Mucosa of rectum (tissue), 2 donors: Measurements from ENCODE around the gene ANKRD1.
"Not testable (repeated sequence)": the region's sequence is repeated elsewhere in the genome, so short reads cannot be mapped to it uniquely, and the experiment has no call there.

Source experiments
- H3K27ac ChIP-seq, 2 donors: one replicate each; pipeline ENCODE4 v1.7.0; 2013; ENCODE audit warnings: inconsistent platforms in 2 of 2, low read depth in 2 of 2, low read length in 2 of 2
- H3K27me3 ChIP-seq, 2 donors: one replicate each; pipeline ENCODE4 v1.7.0; 2013; ENCODE audit warnings: low read length in 2 of 2; ENCODE audit not compliant: control insufficient read depth in 2 of 2, insufficient read depth in 2 of 2
- H3K36me3 ChIP-seq, 2 donors: one replicate each; pipeline ENCODE4 v1.7.0; 2013; ENCODE audit warnings: low read length in 2 of 2; ENCODE audit not compliant: control insufficient read depth in 2 of 2, insufficient read depth in 2 of 2
- H3K4me1 ChIP-seq, 2 donors: one replicate each; pipeline ENCODE4 v1.7.0; 2013; ENCODE audit warnings: low read length in 2 of 2, mild to moderate bottlenecking in 1 of 2; ENCODE audit not compliant: control insufficient read depth in 2 of 2, insufficient read depth in 2 of 2
- H3K4me3 ChIP-seq, 2 donors: one replicate each; pipeline ENCODE4 v1.7.0; 2013; ENCODE audit warnings: low read length in 2 of 2
- H3K9ac ChIP-seq, 2 donors: one replicate each; pipeline ENCODE4 v1.7.0; 2013; ENCODE audit warnings: low read length in 2 of 2, low read depth in 1 of 2, mild to moderate bottlenecking in 1 of 2
- H3K9me3 ChIP-seq, 2 donors: one replicate each; pipeline ENCODE4 v1.7.0; 2013; ENCODE audit warnings: low read length in 2 of 2; ENCODE audit not compliant: control insufficient read depth in 2 of 2
- donor health status: healthy.
- donor health status: Normal muscosa, but diverticular disease.

ANKRD1 gene

DNA sequence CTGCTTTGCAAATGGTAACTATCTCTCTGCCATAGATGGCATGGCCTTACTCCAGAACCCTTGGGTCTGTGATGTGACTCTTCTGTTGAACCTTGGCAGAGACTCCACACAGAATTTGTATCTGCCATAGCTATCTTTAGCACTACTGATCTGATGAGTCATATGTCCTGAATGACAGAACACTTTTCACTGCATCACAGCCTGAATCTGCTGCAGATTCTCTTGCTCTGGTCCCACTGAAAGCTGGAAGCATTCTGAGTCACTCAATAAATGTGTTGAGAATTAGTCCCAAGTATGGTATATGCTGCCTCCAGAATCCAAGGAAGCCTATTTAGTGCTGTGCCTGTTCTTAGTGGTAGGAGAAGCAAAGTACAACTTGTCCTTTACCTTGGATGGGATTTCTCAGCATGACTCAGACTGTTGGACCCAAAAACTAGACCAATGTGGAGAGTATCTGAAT lies 39.5 kb upstream of the ANKRD1 start:
- no peak overlapping the region for H3K9ac ChIP-seq
- H3K27ac ChIP-seq: no peak overlapping the region
- H3K4me1 ChIP-seq: no peaks in the 10 kb centered on the region
- H3K27me3 ChIP-seq: no peaks in the 10 kb centered on the region
- H3K9me3 ChIP-seq: no peaks in the 10 kb centered on the region
- H3K4me3 ChIP-seq: no peak overlapping the region
- no peaks in the 10 kb centered on the region for H3K36me3 ChIP-seq

GRCh38 chr10:90959826-90960225 lies 38.9 kb upstream of the ANKRD1 start:
- Histone ChIP-seq H3K4me1 (no peaks in the 10 kb centered on the region), H3K9ac (no peak overlapping the region), H3K27me3 (no peaks in the 10 kb centered on the region), H3K36me3 (no peaks in the 10 kb centered on the region), H3K9me3 (no peaks in the 10 kb centered on the region), H3K4me3 (no peak overlapping the region), H3K27ac (no peak overlapping the region)

- Histone ChIP-seq H3K27me3 (no peaks in the 10 kb centered on the region), H3K9ac (no peak overlapping the region), H3K9me3 (no peaks in the 10 kb centered on the region), H3K27ac (no peak overlapping the region), H3K4me3 (no peak overlapping the region), H3K36me3 (no peaks in the 10 kb centered on the region), H3K4me1 (no peaks in the 10 kb centered on the region)
Observed at GRCh38 chr10:90958781-90959180, 37.9 kb upstream of the ANKRD1 start.

GRCh38 chr10:90947030-90947960 lies 26.4 kb upstream of the ANKRD1 start:
- no peak overlapping the region for H3K27ac ChIP-seq
- no peaks in the 10 kb centered on the region for H3K27me3 ChIP-seq
- H3K36me3 ChIP-seq: no peaks in the 10 kb centered on the region
- no peaks in the 10 kb centered on the region for H3K4me1 ChIP-seq
- H3K9ac ChIP-seq: no peak overlapping the region
- no peaks in the 10 kb centered on the region for H3K9me3 ChIP-seq
- no peak overlapping the region for H3K4me3 ChIP-seq

DNA sequence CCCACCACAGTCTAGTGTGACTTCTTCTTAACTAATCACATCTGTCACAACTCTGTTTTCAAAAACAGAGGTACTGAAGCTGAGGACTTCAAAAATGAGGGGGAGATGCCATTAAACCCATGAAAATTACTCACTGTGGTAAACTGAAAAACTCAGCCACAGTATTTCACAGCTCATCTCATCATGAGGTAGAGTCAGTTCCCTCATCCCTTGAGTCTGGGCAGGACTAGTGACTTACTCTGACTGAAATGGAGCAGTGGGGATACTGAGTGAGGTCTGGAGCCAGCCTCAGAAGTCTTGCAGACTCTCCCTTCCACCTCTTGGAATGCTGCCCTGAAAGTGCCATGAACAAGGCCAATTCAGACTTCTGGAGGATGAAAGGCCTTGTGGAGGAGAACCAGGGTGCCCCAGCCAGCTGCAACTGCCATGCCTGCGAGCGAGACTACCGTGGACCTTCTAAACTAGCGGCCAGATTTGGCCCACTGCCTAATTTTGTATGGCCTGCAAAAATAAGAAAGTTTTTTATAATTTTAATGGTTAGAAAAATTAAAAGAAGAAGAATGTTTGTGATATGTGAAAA lies 24.7 kb upstream of the ANKRD1 start:
- no peaks in the 10 kb centered on the region for H3K4me1 ChIP-seq
- H3K9ac ChIP-seq: no peak overlapping the region
- H3K9me3 ChIP-seq: no peaks in the 10 kb centered on the region
- no peaks in the 10 kb centered on the region for H3K36me3 ChIP-seq
- no peak overlapping the region for H3K4me3 ChIP-seq
- H3K27me3 ChIP-seq: no peaks in the 10 kb centered on the region
- no peak overlapping the region for H3K27ac ChIP-seq

GRCh38 chr10:90944749-90945148 lies 23.9 kb upstream of the ANKRD1 start:
- Histone ChIP-seq H3K27me3 (no peaks in the 10 kb centered on the region), H3K9me3 (no peaks in the 10 kb centered on the region), H3K4me1 (no peaks in the 10 kb centered on the region), H3K27ac (no peak overlapping the region), H3K4me3 (no peak overlapping the region), H3K9ac (no peak overlapping the region), H3K36me3 (no peaks in the 10 kb centered on the region)

- not testable (repeated sequence) for H3K27ac ChIP-seq, H3K4me3 ChIP-seq, H3K9me3 ChIP-seq, H3K36me3 ChIP-seq, H3K4me1 ChIP-seq, H3K27me3 ChIP-seq, H3K9ac ChIP-seq
Observed at GRCh38 chr10:90942980-90943379, 22.1 kb upstream of the ANKRD1 start.

DNA sequence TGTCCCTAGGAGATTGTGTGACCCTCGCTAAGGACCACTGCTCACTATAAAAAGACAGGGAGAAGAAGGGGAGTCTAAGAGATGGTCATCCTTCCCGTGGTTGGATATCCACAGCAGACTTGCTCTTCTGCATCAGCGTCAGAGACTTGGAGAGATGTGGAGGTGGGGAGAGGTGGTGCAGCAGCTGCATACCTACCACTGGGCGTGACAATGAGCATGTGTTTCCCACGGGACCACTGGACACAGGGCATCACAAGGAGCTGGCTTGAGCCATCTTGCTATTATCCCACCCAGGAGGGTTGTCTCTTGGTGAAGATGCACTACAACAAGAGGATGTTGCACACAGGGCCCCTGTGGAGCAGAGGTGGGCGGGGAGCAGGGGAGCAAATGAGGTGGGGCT lies 18.8 kb upstream of the ANKRD1 start:
- no peaks in the 10 kb centered on the region for H3K36me3 ChIP-seq

GRCh38 chr10:90939116-90939515 lies 18.2 kb upstream of the ANKRD1 start:
- no peaks in the 10 kb centered on the region for H3K36me3 ChIP-seq

More for the DNA sequence above, 18.8 kb upstream of the ANKRD1 start:
- H3K27ac ChIP-seq: no peak overlapping the region
- no peaks in the 10 kb centered on the region for H3K9me3 ChIP-seq
- H3K4me1 ChIP-seq: peaks cover 0 to 2% of the 10 kb centered on the region in 2 donors
- H3K9ac ChIP-seq: no peak overlapping the region
- no peak overlapping the region for H3K4me3 ChIP-seq
- H3K27me3 ChIP-seq: no peaks in the 10 kb centered on the region

GRCh38 chr10:90937645-90938258 lies 16.9 kb upstream of the ANKRD1 start:
- no peaks in the 10 kb centered on the region for H3K9me3 ChIP-seq
- no peak overlapping the region for H3K9ac ChIP-seq
- H3K27ac ChIP-seq: no peak overlapping the region
- no peaks in the 10 kb centered on the region for H3K27me3 ChIP-seq
- no peaks in the 10 kb centered on the region for H3K36me3 ChIP-seq
- peaks cover 0 to 2% of the 10 kb centered on the region in 2 donors for H3K4me1 ChIP-seq
- no peak overlapping the region for H3K4me3 ChIP-seq

More at GRCh38 chr10:90939116-90939515, 18.2 kb upstream of the ANKRD1 start:
- no peaks in the 10 kb centered on the region for H3K9me3 ChIP-seq
- H3K4me1 ChIP-seq: peaks cover 0 to 2% of the 10 kb centered on the region in 2 donors
- H3K4me3 ChIP-seq: no peak overlapping the region
- H3K9ac ChIP-seq: no peak overlapping the region
- no peak overlapping the region for H3K27ac ChIP-seq
- H3K27me3 ChIP-seq: no peaks in the 10 kb centered on the region
